H7 (cell line): Measurements from ENCODE around the gene HLA-E. TPM values are rescaled to one million over a fixed set of nuclear protein-coding genes. Genes with fewer than 3 reads are reported as not detected.
"Not testable (repeated sequence)": the region's sequence is repeated elsewhere in the genome, so short reads cannot be mapped to it uniquely, and the experiment has no call there.

Source experiments
- DNase-seq: peaks from one replicate; pipeline ENCODE4 v3.0.0; 2012
- H3K27me3 ChIP-seq: 2 replicates; pipeline ENCODE4 v1.6.0; 2011; ENCODE audit warnings: mild to moderate bottlenecking, low read length; ENCODE audit not compliant: control insufficient read depth, insufficient read depth
- H3K36me3 ChIP-seq: replicated peaks from 2 replicates; pipeline ENCODE4 v1.5.1; 2011; ENCODE audit warnings: low read length; ENCODE audit not compliant: control insufficient read depth, insufficient read depth
- H3K4me3 ChIP-seq: 2 replicates; pipeline ENCODE4 v1.5.1; 2011; ENCODE audit warnings: low read depth, mild to moderate bottlenecking, control low read depth, low read length, moderate library complexity; ENCODE audit not compliant: insufficient read depth
- total RNA-seq: library from RNA; depleted of rRNA; stranded (reverse); fragments of >200 nt; shearing (Covaris generic); gene quantifications from 2 replicates; pipeline ENCODE4 v1.2.3, GENCODE V29; 2014

Gene HLA-E
- total RNA-seq, 1 experiment from 2014 or later, result 45.8 TPM

GRCh38 chr6:30508890-30509736 lies 19.8 kb downstream of the HLA-E start:
- Histone ChIP-seq H3K4me3 (no peak overlapping the region), H3K36me3 (no peaks in the 10 kb centered on the region), H3K27me3 (no peaks in the 10 kb centered on the region)
- DNase-seq, result no peak

DNA sequence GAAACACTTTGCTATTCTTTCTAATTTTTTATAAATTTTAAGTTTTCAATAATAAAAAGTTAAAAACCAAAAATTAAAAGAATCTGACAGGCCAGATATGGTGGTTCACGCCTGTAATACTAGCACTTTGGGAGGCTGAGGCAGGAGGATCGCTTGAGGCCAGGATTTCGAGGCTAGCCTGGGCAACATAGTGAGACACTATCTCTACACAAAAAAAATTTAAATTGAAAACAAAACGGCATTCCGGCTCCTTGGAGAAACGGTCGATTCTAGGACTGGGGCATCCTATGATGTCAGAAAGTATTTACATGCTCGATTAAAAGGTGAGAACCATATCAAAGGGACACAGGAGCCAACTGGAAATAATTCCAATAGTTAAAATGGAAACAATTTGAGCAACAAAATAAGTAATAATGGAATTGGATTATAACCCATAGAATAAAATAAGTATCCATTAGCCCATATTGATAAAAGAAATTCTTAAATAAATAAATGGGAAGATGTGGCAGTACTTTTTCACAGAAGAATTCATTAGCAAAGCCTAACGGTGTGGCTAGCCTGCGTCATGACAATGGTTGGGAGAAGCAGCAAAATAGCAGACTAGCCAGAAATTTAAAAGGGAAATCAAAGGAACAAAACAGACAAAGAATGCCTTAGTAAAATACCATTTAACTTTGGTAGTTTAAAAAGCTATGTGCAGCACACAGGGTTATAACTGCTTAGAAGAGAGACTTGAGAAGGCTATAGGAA lies 21.3 kb downstream of the HLA-E start:
- Histone ChIP-seq H3K36me3 (no peaks in the 10 kb centered on the region), H3K27me3 (no peaks in the 10 kb centered on the region), H3K4me3 (no peak overlapping the region)
- no peak for DNase-seq

- no peaks in the 10 kb centered on the region for H3K27me3 ChIP-seq
- no peak overlapping the region for H3K4me3 ChIP-seq
- H3K36me3 ChIP-seq, result no peaks in the 10 kb centered on the region
- DNase-seq, result no peak
These were observed 21.8 kb downstream of the HLA-E start for GRCh38 chr6:30511169-30511546.

GRCh38 chr6:30513451-30513850 lies 24.1 kb downstream of the HLA-E start:
- Histone ChIP-seq H3K36me3 (no peaks in the 10 kb centered on the region), H3K4me3 (no peak overlapping the region), H3K27me3 (no peaks in the 10 kb centered on the region)
- DNase-seq, result no peak

DNA sequence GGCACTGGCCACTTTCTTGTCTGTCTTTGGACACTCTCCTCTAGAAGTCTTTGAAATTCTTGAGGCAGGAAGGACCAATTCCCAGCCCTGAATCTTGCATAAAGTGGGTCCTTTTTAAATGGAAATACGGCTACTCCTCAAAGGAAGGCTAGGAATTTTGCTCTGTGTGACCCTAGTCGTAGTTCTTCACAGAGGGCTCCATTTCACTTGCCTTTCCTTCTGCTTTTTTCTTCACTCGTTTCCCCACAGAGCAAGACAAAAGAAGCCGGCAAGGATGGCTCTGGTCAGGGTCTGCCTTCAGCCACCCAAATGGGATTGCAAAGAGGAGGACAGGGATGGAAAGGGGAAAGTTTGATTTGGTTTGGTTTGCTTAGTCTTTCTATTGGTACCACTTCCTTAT lies 25.8 kb downstream of the HLA-E start:
- DNase-seq, result peak; percentile 22
- Histone ChIP-seq H3K36me3 (no peaks in the 10 kb centered on the region), H3K4me3 (peak overlapping the region; percentile 50; the same call in 1 of the 2 replicates), H3K27me3 (no peaks in the 10 kb centered on the region)

DNA sequence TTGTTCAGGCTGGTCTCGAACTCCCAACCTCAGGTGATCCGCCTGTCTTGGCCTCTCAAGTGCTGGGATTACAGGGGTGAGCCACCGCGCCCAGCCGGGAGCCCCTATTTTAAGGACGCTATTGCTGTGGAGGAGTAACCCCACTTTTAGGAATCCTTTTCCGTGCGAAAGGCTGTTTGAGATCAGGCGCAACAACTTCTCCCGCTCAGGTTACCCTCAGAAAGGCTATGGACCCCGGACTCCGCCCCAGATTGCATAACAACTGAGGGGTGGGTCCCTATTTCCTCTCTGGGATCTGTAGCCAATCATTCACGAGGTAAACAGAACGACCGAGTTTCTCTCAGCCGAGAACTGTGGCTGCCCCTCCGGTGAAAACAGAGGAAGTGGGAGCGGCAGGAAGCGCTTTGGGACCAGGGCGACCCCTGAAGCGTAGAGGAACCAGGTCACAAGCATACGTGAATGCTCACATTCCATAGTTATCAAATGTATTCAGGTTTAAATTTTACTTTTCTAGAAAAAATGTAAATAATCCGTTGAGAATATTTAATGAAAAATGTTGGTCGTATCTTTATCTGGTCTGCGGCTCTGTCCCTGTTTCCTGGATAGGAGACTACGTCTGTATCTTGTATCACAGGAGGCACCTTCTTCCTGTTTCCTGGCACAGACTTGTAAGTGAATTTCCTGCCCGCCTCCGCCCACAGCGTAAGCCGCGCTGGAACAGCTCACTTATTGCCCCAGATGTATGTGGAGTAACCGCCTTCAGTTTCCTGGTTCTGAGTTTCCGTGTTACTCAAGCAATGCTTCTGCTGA lies 26.8 kb downstream of the HLA-E start:
- peak overlapping the region; percentile 50 for H3K4me3 ChIP-seq
- H3K36me3 ChIP-seq, result no peaks in the 10 kb centered on the region
- DNase-seq, result peak; percentile 88
- no peaks in the 10 kb centered on the region for H3K27me3 ChIP-seq

- H3K4me3 ChIP-seq, result peak overlapping the region; percentile 50
- DNase-seq, result not testable (repeated sequence)
These were observed 27.4 kb downstream of the HLA-E start for GRCh38 chr6:30516754-30517076.

GRCh38 chr6:30517767-30518504 lies 28.6 kb downstream of the HLA-E start:
- not testable (repeated sequence) for H3K4me3 ChIP-seq, DNase-seq, H3K36me3 ChIP-seq, H3K27me3 ChIP-seq

More at GRCh38 chr6:30516754-30517076, 27.4 kb downstream of the HLA-E start:
- not testable (repeated sequence) for H3K27me3 ChIP-seq, H3K36me3 ChIP-seq

DNA sequence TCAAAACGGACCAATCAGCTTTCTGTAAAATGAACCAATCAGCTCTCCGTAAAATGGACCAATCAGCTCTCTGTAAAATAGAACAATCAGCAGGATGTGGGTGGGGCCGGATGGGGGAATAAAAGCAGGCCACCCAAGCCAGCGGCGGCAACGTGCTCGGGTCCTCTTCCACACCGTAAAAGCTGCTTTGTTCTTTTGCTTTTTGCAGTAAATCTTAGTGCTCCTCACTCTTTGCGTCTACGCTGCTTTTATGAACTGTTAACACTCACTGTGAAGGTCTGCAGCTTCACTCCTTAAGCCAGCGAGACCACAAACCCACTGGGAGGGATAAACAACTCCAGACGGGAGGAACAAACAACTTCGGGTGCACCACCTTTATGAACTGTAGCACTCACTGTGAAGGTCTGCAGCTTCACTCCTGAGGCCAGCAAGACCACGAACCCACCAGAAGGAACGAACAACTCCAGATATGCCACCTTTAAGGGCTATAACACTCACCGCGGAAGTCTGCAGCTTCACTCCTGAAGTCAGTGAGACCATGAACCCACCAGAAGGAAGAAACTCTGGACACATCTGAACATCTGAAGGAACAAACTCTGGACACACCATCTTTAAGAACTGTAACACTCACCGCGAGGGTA lies 29.3 kb downstream of the HLA-E start:
- not testable (repeated sequence) for H3K36me3 ChIP-seq, H3K27me3 ChIP-seq, H3K4me3 ChIP-seq, DNase-seq

DNA sequence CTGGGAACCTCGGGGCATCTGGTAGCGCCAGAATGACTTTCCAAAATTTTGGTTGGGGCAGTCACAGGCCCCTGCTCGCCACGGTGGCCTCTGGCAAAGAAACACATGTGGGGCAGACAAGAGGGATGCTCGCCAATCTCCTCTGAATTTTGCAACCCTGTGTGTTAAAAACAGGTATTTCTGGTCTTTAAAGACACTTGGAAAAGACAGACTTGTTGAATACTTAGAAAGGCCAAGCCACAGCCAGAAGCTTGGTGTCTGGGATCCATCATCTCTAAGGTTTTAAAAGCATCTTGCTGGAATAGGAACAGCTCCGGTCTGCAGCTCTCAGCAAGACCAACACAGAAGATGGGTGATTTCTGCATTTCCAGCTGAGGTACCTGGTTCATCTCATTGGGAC lies 31.2 kb downstream of the HLA-E start:
- no peak overlapping the region for H3K4me3 ChIP-seq
- DNase-seq, result no peak
- no peaks in the 10 kb centered on the region for H3K27me3 ChIP-seq
- H3K36me3 ChIP-seq, result no peaks in the 10 kb centered on the region

- H3K4me3 ChIP-seq, DNase-seq, H3K36me3 ChIP-seq, H3K27me3 ChIP-seq: not testable (repeated sequence)
These were observed 31.8 kb downstream of the HLA-E start for GRCh38 chr6:30521082-30521481.

GRCh38 chr6:30521952-30522351 lies 32.6 kb downstream of the HLA-E start:
- not testable (repeated sequence) for DNase-seq, H3K4me3 ChIP-seq, H3K36me3 ChIP-seq, H3K27me3 ChIP-seq

DNA sequence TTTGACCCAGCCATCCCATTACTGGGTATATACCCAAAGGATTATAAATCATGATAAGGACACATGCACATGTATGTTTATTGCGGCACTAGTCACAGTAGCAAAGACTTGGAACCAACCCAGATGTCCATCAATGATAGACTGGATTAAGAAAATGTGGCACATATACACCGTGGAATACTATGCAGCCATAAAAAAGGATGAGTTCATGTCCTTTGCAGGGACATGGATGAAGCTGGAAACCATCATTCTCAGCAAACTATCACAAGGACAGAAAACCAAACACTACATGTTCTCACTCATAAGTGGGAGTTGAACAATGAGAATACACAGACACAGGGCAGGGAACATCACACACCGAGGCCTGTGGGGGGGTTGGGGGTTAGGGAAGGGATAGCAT lies 37.1 kb downstream of the HLA-E start:
- not testable (repeated sequence) for DNase-seq, H3K27me3 ChIP-seq, H3K4me3 ChIP-seq, H3K36me3 ChIP-seq
